HepG2 (cell line): ENCODE results near the gene KIAA1217. TPM values are rescaled to one million over a fixed set of nuclear protein-coding genes. Genes with fewer than 3 reads are reported as not detected.

ENCODE experiments used
- ARNT ChIP-seq: fragments of 450-650 bp; IDR thresholded peaks from 2 replicates; pipeline ENCODE4 v1.6.1; 2017
- KDM3A ChIP-seq: IDR thresholded peaks from 2 replicates; pipeline ENCODE4 v1.6.1; 2018; ENCODE audit warnings: low read depth, missing compliant biosample characterization
- NR2F2 ChIP-seq: IDR thresholded peaks from 2 replicates; pipeline ENCODE4 v1.6.1; 2012; ENCODE audit warnings: low read depth, inconsistent platforms, borderline replicate concordance
- NR2F6 ChIP-seq, 2 experiments: IDR thresholded peaks; 2 replicates each; pipeline ENCODE4 v1.6.1; 2016; ENCODE audit warnings: antibody characterized with exemption in 1 of 2, mild to moderate bottlenecking in 1 of 2
- POLR2A ChIP-seq, 2 experiments: IDR thresholded peaks; 2 replicates each; pipeline ENCODE4 v1.6.1; 2011; ENCODE audit warnings: low read depth in 2 of 2, low read length in 2 of 2, mild to moderate bottlenecking in 1 of 2, moderate library complexity in 1 of 2; ENCODE audit not compliant: insufficient read depth in 1 of 2
- SMAD3 ChIP-seq: sonication (generic); formaldehyde crosslinking; IDR thresholded peaks from 2 replicates; pipeline ENCODE4 v1.4.0; 2020; ENCODE audit warnings: missing genetic modification reagents
- ZNF572 ChIP-seq: sonication (generic); formaldehyde crosslinking; IDR thresholded peaks from 2 replicates; pipeline ENCODE4 v1.5.1; 2020; ENCODE audit warnings: mild to moderate bottlenecking, missing genetic modification reagents
- ZNF879 ChIP-seq: sonication (generic); formaldehyde crosslinking; IDR thresholded peaks from 2 replicates; pipeline ENCODE4 v1.8.1; 2023; ENCODE audit warnings: missing genetic modification reagents
- polyA plus RNA-seq, 8 experiments: library from polyadenylated mRNA; depleted of rRNA in 3 of 8; stranded (reverse) in 7 of 8; unstranded in 1 of 8; fragments of >200 nt; fragmentation: Illumina TruSeq in 4 of 8; extraction: Trizol in 4 of 8; gene quantifications; 2 replicates each; pipeline versions ENCODE4 v1.2.1 to v1.2.3, GENCODE V29; 2011 to 2016; ENCODE audit warnings: low read depth in 4 of 8, missing spikeins in 1 of 8, mixed read lengths in 1 of 8; ENCODE audit not compliant: insufficient read depth in 1 of 8
- total RNA-seq, 5 experiments: library from RNA; depleted of rRNA; stranded (reverse); fragments of >200 nt; fragmentation: Illumina TruSeq; extraction: Trizol; gene quantifications; 2 replicates each; pipeline ENCODE4 v1.2.3, GENCODE V29; 2016; ENCODE audit warnings: low read depth in 1 of 5
- TF ChIP-seq, protein P1 (sequence below): sonication (generic); formaldehyde crosslinking; IDR thresholded peaks from 2 replicates; pipeline ENCODE4 v1.4.0; 2020; ENCODE audit warnings: low read depth, missing genetic modification reagents
- TF ChIP-seq, protein P2 (sequence below): sonication (generic); formaldehyde crosslinking; conservative IDR thresholded peaks from 2 replicates; pipeline ENCODE4 v1.8.0; 2022; ENCODE audit warnings: low read depth, missing genetic modification reagents
- TF ChIP-seq, protein P3 (sequence below): sonication (generic); formaldehyde crosslinking; IDR thresholded peaks from 2 replicates; pipeline ENCODE4 v1.4.0; 2020; ENCODE audit warnings: missing genetic modification reagents
- TF ChIP-seq, protein P4 (sequence below), 2 experiments: sonication (generic) in 1 of 2; formaldehyde crosslinking in 1 of 2; IDR thresholded peaks; 2 replicates each; pipeline versions ENCODE4 v1.4.0 to v1.6.1; 2016 to 2020; ENCODE audit warnings: borderline replicate concordance in 1 of 2, low read depth in 1 of 2, mild to moderate bottlenecking in 1 of 2, missing genetic modification reagents in 1 of 2
- TF ChIP-seq, protein P5 (sequence below): sonication (generic); formaldehyde crosslinking; IDR thresholded peaks from 2 replicates; pipeline ENCODE4 v1.5.0; 2020; ENCODE audit warnings: missing genetic modification reagents

The KIAA1217 gene
- total and polyA plus RNA-seq, 2 of the 13 experiments (the other 11 are each of a cell fraction or from before 2014, with no cell fraction given) = 4.6 to 10.9 TPM

DNA sequence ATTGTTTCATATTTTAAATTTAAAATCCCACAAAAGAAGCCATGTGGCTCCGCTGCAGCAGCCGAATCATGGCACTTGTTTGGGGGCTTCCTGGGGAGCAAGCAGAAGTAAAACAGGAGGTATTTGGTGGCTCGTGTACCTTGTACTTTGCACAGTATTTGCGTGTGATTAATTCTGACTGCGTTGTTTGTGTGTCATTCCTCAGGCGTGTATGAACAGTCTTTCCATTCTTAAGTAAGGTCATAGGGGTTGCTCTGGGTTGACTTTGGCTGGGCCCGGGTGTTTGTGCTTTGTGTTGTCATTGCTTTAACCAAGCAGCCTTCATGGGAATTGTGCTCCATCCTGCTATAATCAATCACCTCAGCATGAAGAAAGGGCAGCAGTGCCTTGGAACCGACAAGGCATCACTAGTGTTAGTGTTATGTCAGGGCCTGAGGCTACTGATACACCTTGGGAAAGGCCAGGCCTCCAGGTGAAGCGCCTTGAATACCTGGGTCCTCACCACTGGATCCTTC, 332.4 kb downstream of the KIAA1217 start (continued):
- TF ChIP-seq NR2F6 (IDR thresholded peaks at IDR 0.05) (peak; percentile 96), NR2F6 (CRISPR knock-in tag; IDR thresholded peaks at IDR 0.05) (peak; percentile 92), POLR2A (IDR thresholded peaks at IDR 0.05; ENCODE audit: insufficient read depth in 1 of 2, low read depth in 2 of 2, low read length in 2 of 2) (0 out of 4 replicates have a peak, but pooled peaks of 1 of the 2 experiments have one; percentile 37), ZNF572 (CRISPR knock-in tag) (no peak), SMAD3 (CRISPR knock-in tag) (0 out of 2 replicates have a peak, but pooled peaks have one; percentile 54), NR2F2 (peak; percentile 97), KDM3A (CRISPR knock-in tag) (no peak), ZNF879 (CRISPR knock-in tag) (no peak), ARNT (peak; percentile 69; the same call in 1 of the 2 replicates)
- TF ChIP-seq, protein P1, sequence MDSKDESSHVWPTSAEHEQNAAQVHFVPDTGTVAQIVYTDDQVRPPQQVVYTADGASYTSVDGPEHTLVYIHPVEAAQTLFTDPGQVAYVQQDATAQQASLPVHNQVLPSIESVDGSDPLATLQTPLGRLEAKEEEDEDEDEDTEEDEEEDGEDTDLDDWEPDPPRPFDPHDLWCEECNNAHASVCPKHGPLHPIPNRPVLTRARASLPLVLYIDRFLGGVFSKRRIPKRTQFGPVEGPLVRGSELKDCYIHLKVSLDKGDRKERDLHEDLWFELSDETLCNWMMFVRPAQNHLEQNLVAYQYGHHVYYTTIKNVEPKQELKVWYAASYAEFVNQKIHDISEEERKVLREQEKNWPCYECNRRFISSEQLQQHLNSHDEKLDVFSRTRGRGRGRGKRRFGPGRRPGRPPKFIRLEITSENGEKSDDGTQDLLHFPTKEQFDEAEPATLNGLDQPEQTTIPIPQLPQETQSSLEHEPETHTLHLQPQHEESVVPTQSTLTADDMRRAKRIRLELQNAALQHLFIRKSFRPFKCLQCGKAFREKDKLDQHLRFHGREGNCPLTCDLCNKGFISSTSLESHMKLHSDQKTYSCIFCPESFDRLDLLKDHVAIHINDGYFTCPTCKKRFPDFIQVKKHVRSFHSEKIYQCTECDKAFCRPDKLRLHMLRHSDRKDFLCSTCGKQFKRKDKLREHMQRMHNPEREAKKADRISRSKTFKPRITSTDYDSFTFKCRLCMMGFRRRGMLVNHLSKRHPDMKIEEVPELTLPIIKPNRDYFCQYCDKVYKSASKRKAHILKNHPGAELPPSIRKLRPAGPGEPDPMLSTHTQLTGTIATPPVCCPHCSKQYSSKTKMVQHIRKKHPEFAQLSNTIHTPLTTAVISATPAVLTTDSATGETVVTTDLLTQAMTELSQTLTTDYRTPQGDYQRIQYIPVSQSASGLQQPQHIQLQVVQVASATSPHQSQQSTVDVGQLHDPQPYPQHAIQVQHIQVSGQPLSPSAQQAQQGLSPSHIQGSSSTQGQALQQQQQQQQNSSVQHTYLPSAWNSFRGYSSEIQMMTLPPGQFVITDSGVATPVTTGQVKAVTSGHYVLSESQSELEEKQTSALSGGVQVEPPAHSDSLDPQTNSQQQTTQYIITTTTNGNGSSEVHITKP = 0 out of 2 replicates have a peak, but pooled peaks have one; percentile 21
- TF ChIP-seq, protein P2, sequence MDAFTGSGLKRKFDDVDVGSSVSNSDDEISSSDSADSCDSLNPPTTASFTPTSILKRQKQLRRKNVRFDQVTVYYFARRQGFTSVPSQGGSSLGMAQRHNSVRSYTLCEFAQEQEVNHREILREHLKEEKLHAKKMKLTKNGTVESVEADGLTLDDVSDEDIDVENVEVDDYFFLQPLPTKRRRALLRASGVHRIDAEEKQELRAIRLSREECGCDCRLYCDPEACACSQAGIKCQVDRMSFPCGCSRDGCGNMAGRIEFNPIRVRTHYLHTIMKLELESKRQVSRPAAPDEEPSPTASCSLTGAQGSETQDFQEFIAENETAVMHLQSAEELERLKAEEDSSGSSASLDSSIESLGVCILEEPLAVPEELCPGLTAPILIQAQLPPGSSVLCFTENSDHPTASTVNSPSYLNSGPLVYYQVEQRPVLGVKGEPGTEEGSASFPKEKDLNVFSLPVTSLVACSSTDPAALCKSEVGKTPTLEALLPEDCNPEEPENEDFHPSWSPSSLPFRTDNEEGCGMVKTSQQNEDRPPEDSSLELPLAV (CRISPR knock-in tag) = no peak
- TF ChIP-seq, protein P3, sequence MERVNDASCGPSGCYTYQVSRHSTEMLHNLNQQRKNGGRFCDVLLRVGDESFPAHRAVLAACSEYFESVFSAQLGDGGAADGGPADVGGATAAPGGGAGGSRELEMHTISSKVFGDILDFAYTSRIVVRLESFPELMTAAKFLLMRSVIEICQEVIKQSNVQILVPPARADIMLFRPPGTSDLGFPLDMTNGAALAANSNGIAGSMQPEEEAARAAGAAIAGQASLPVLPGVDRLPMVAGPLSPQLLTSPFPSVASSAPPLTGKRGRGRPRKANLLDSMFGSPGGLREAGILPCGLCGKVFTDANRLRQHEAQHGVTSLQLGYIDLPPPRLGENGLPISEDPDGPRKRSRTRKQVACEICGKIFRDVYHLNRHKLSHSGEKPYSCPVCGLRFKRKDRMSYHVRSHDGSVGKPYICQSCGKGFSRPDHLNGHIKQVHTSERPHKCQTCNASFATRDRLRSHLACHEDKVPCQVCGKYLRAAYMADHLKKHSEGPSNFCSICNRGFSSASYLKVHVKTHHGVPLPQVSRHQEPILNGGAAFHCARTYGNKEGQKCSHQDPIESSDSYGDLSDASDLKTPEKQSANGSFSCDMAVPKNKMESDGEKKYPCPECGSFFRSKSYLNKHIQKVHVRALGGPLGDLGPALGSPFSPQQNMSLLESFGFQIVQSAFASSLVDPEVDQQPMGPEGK = peak; percentile 85
- TF ChIP-seq, protein P4, sequence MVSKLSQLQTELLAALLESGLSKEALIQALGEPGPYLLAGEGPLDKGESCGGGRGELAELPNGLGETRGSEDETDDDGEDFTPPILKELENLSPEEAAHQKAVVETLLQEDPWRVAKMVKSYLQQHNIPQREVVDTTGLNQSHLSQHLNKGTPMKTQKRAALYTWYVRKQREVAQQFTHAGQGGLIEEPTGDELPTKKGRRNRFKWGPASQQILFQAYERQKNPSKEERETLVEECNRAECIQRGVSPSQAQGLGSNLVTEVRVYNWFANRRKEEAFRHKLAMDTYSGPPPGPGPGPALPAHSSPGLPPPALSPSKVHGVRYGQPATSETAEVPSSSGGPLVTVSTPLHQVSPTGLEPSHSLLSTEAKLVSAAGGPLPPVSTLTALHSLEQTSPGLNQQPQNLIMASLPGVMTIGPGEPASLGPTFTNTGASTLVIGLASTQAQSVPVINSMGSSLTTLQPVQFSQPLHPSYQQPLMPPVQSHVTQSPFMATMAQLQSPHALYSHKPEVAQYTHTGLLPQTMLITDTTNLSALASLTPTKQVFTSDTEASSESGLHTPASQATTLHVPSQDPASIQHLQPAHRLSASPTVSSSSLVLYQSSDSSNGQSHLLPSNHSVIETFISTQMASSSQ (IDR thresholded peaks at IDR 0.05; ENCODE audit: low read depth) = no peak
- TF ChIP-seq, protein P4 (CRISPR knock-in tag; IDR thresholded peaks at IDR 0.05; ENCODE audit: borderline replicate concordance) = peak; percentile 65; the same call in 1 of the 2 replicates
- TF ChIP-seq, protein P5, sequence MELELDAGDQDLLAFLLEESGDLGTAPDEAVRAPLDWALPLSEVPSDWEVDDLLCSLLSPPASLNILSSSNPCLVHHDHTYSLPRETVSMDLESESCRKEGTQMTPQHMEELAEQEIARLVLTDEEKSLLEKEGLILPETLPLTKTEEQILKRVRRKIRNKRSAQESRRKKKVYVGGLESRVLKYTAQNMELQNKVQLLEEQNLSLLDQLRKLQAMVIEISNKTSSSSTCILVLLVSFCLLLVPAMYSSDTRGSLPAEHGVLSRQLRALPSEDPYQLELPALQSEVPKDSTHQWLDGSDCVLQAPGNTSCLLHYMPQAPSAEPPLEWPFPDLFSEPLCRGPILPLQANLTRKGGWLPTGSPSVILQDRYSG (CRISPR knock-in tag) = no peak
